GM10847 (cell line): ENCODE measurements around the gene SPECC1L.

Source experiments
- POLR2A ChIP-seq: IDR thresholded peaks from 2 replicates; pipeline ENCODE4 v1.6.1; 2011; ENCODE audit not compliant: insufficient read length; ENCODE audit errors: extremely low read depth

SPECC1L gene

DNA sequence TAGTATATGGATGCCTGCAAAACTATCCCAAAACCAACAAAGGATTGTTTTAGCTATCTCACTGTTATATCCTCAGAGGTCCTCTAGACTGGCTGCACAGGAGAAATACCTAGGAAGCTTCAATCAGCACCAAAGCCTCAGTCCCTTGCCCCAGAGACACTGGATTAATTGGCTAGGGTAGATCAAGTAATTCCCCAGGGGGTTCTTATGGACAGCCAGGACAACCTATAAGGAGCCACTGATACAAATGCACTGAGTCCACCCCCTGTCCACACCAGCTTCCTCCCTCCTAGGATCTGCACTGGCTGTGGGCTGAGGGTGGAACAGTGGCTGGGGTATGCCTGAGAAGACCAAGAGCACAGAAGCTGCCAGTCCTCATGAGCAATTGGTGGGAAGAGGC, 173.0 kb downstream of the SPECC1L start:
- TF ChIP-seq POLR2A, result no peak

DNA sequence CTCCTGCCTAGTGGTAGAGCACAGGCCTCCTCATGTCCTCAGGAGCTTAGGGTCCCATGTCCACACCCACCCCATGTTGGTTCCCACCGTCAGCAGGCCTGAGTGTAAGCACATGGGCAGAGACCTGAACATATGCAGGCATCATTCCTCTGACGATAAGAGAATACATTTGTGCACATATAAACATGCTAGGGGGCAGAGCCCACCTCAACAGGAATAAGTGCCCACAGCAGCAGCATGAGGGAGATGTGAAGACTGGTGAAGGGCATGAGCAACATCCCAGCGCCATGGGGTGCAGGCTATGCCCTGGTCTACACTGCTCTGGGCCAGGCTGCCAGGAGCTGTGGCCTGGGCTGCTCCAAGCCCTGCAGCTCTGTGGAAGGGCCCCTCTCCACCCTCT, 173.6 kb downstream of the SPECC1L start:
- TF ChIP-seq POLR2A, result no peak

DNA sequence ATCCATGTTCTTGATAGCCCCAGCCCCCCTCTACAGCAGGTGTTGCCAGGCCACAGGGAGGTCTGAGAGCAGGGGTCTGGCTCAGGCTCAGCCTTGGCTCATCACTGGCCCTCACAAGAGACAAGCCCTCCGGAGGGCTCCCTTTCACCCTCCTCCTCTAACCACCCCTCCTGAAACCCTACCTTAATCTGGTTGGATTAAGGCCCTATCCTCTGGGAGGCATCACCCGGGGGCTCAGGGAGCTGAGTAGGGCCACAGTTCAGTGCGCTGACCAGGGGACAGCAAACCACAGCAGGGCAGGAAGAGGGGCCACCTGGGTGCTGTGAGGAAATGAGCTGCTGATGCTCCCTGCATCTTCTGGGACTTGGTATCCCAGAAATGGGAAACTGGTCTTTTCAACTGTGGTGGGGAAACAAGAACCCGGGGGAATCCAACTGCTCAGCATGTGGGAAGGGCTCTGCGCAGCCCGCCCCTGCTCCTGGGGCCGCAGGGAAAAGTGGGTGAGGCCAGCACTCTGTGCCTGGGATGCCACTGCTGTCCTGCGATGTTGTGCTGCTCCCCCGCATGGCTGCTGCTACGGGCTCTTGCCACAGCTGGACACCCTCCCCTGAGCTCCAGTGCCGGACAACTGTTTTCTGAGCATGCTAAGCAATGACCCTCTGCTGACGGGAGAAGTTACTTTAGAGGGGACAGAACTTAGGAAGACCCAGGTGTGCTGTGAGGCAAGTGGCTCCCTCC, 174.3 kb downstream of the SPECC1L start:
- TF ChIP-seq POLR2A, result no peak

DNA sequence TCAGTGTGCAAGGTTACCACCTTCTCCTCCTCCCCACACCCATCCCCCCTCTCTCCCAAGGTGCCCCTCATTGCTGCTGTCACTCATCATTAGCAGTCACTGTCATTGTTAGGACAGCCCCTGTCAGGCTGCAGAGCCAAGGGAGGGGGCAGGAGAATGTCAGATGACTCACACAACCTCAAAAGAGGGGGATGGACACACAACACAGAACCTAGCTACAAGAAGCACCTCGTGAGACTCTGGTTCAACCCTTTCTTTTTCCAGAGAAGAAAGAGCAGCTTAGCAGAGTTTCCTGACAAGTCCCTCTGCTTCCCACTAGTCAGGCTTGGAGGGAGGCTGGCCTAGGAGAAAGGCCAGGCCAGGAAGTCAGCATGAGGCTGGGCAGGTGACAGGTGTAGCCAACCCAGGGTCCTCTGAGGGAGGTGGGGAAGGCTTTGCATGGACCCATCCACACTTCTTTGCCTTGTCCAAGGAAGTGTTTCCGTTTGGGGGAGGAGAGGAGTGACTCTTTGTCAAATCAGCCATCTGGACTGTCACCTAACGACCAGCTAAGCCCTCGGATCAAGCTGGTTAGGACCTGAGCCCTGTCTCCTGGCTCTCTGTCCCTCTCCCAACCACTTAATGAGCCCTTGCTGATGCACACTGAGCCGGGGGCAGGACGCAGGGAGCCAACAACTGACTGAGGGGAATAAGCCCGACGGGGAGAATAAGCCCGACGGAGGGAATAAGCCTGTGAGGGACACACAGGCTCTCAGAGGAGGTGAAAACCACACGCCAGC, 175.0 kb downstream of the SPECC1L start:
- no peak for TF ChIP-seq POLR2A

DNA sequence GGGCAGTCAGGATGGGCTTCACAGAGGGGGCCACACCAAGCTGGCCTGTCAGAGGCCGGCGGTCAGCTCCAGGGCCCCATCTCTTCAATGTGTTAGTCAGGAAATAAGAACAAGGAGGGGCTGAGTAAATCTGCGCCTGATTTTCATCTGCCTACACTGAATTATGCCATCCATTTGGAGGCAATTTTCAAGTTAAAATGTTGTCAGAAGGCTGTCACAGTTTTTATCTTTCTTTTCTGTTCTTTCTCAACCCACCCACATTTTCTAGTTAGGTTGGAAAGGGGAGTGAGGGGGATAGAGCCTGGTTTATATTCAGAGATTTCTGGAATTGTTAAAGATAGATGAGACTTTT, 175.6 kb downstream of the SPECC1L start:
- no peak for TF ChIP-seq POLR2A

DNA sequence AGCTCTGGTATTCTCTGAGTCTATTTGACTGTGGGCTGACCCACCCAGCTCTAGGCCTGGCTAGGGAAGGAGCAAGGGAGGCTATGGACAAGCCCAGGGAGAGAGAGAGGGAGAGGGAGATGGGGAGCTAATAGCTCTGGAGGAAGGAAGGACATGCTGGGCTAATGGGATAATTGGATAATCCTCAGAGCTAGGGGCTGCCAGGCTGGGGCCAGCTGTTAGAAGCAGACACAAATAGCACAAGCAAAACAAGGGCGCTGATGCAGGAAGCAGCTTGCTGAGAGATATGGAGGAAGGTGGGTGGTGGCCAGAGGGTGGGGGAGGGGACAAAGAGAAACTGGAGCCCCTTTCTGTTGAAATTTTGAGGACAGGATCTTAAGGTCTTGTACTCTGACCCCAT, 180.0 kb downstream of the SPECC1L start:
- no peak for TF ChIP-seq POLR2A

DNA sequence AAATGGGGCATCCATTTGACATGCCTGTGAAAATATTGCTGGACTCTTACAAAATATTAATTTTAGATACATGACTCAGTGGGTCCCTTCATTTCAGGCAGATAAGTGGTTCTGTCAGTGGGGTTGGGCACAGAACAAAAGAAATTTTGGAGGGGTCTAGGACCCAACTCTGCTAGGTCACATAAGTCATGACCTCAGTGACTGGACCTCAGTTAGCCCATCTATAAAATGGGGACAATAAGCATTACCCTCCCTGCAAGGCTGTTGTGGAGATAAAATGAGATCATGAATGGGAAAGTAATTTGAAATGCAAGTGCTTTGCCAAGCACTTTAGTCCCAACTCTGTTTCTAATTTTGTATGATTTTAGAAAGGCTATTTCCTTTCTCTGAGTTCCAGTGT, 180.5 kb downstream of the SPECC1L start:
- TF ChIP-seq POLR2A, result no peak

DNA sequence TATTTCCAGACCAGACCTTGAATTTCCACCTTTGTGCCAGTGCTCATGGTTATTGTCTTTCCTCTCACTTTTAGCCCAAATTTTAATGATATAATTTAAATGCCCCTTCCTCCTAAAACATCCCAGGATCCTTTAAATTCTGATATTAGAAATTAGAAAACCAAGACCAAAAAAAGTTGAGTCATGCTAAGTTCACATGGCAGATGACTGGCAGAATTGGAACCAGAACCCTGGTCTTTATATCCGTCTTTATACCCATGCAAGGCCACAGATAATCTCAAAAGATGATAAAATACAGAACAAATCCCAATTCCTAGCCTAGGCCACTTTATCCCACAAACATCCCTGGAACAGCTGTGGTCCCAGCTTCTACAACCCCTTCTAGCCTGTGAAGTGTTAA, 183.2 kb downstream of the SPECC1L start:
- no peak for TF ChIP-seq POLR2A

DNA sequence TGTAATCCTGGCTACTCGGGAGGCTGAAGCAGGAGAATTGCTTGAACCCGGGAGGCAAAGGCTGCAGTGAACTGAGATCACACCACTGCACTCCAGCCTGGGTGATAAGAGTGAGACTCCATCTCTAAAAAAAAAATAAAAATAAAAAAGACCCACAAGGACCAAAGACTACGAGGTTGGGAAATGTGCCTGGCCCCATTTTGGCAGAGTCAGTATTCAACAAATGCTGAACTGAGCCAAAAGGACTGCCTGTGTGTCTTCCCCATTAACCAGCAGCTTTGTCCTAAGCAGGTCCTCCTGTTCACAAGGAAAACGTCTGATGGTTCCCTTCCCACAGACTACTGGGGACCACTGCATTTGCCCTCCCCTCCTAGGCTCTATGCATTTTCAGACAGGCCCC, 184.4 kb downstream of the SPECC1L start:
- TF ChIP-seq POLR2A, result no peak

DNA sequence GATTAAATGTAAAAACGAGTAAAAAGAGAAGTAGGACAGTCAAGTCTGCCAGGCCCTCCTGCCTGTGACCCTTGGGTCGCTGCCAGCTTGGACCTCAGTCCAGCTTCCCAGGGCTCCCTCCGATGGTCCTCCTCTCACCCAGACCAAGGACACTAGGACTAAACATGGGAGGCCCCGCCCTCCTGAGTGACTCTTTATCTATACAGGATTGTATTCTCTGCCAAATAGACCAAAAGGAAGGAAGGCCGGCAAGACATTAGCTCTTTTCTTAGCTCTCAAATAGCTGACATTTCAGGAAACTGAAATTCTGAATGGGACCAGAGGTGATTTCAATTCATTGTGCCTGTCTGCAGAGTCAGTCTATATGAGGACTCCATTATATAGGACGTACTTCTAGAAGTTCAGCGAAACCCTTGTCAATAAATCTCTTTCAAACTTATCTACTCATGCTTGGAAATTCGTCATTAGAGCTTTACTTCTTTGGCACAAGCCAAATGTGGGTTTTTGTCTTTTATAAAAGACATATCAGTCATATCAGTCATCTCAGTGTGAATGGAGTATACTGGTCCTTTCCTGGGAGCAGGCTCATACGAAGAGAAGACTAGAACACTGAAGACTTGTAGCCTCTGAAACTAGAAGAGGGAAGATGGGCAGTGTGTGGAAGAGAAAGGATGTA, 185.3 kb downstream of the SPECC1L start:
- TF ChIP-seq POLR2A, result no peak

DNA sequence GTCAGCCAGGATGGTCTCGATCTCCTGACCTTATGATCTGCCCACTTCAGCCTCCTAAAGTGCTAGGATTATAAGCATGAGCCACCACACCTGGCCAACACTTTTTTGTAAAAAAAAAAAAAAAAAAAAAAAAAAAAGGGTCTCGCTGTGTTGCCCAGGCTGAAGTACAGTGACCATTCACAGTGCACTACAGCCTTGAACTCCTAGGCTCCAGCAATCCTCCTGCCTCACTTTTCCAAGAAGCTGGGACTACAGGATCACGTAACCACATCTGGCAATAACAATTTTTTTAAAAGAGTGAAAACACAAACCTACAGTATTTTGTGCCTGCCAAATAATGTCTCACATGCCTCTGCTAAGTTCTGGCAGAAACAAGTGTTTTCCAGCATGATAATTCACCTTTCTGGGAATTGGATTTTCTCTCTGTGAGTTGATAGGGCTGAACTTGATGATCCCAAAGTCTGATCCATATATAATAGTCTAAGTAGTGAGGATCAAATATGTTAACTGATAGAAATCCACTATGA, 187.3 kb downstream of the SPECC1L start:
- no peak for TF ChIP-seq POLR2A

DNA sequence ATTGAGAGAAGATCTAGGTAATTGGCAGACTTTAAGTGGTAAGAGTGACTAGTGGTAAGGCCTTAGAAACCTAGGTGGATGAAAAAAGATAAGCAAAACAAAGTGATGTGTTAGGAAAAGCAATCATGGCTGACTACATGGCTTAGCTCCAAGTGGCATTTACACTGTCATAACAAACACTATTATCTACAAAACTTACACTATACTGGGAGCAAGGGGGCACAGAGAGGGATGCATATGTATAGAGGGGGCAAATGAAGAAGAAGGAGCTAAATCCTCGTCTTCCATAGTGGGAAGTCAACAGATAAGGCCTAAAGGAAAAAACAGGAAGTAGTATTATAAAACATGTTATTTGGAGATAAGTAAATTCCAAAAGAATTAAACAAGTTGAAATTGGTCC, 189.3 kb downstream of the SPECC1L start:
- no peak for TF ChIP-seq POLR2A

DNA sequence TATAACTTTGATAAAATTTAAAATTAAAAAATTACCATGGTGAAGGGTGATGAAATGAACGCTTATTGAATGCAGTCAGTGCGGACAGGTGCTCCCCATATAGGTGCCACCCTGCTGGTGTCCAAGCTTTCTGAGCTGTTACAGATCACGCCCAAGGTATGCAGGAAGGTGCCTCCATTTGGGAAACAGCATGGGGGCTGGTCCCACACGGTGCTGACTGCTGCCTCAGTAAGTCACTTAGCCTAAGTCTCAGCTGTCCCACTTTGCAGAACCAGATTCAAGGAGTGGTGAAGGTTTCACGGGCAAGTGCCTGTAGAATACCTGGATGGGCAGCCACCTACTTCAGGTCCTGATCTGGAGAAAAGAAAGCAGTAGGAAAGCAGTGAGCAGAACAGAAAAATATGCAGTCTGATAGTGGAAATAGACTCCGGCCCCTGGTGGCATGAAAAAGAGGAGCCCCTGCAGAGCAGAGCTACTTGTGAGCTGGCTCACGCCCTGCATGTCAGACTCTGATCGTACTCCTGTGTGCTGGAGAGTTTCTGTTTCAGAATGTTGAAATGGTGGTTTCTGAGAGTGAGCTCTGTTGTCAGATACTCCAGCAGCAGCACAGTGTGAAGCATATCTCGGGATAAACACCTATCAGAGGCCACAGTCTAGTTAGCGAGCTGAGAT, 189.9 kb downstream of the SPECC1L start:
- no peak for TF ChIP-seq POLR2A

DNA sequence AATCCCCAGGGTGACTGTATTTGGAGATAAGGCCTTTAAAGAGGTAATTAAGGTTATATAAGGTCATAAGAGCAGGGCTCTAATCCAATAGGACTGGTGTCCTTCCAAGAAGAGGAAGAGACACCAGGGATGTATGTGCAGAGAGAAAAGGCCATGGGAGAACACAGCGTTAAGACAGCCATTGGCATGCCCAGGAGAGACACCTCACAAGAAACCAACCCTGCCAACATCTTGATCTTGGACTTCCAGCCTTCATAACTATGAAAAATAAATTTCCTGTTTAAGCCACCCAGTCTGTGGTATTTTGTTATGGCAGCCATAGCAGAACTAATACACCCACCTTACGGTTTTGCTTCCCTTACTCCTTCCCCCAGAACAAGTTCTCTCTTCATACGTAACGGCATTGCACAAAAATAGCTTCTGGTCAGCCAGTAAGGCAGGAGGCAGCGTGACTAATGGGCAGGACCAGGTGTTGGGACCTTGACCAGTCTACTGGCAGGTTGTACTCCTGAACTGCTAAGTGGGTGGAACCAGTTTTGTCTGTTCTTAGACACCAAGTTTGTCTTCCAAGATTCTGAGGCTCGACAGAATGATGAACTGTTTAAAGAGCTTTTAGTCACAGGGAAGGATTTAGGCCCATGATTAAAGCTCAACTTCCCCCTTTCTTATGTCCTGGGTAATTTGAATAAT, 192.6 kb downstream of the SPECC1L start:
- no peak for TF ChIP-seq POLR2A

DNA sequence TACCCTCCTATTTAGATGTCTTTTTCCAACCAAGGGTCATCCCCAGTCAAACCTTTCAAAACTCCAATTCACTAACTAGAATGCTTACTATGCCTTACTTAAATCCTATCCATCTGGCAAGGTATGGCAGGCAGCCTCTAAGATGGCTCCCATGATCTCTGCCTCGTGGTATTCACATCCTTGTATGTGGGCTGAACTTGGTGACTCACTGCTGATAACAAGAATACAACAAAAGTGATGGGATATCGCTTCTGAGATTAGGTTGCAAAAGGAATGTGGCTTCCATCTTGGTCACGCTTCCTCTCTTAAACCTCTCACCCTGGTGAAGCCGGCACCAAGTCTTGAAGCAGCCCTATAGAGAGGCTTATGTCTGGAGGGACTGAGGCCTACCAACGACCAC, 194.9 kb downstream of the SPECC1L start:
- TF ChIP-seq POLR2A, result no peak

DNA sequence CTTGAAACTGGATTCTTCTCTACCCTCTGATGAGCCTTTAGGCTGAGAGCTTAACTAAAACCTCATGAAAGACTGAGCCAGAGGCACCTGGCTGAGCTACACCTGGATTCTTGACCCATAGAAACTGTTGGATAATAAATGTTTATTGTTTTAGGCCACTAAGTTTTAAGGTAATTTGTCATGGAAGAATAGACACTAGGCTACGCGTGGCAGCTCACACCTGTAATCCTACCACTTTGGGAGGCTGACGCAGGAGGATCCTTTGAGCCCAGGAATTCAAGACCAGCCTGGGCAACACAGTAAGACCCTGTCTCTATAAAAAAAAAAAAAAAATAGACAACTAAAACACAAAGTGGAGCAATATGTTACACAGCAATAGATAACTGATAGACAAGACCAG, 195.3 kb downstream of the SPECC1L start:
- TF ChIP-seq POLR2A, result no peak
